GM13976 (cell line): Measurements from ENCODE around the gene PSTPIP1.
A peak's percentile ranks its signal among the peaks of the same experiment; 100 is the strongest.

Source experiments
- DNase-seq: peaks from one replicate; pipeline ENCODE4 v3.0.0; 2012; ENCODE audit warnings: low spot score
- in situ Hi-C: fragments of 300-500 bp; cut with MboI; formaldehyde crosslinking; loops from one replicate; pipeline ENCODE4 v1.12.0; 2022; ENCODE audit warnings: low sequenced_read_pairs, mixed read lengths, inconsistent platforms; ENCODE audit not compliant: unreplicated experiment
- TF ChIP-seq, protein P1 (sequence below): IDR thresholded peaks from 2 replicates; pipeline ENCODE4 v1.5.1; 2012; ENCODE audit warnings: borderline replicate concordance, mild to moderate bottlenecking; ENCODE audit not compliant: insufficient read depth; ENCODE audit errors: extremely low read depth, missing control alignments, control extremely low read depth

PSTPIP1 gene

DNA sequence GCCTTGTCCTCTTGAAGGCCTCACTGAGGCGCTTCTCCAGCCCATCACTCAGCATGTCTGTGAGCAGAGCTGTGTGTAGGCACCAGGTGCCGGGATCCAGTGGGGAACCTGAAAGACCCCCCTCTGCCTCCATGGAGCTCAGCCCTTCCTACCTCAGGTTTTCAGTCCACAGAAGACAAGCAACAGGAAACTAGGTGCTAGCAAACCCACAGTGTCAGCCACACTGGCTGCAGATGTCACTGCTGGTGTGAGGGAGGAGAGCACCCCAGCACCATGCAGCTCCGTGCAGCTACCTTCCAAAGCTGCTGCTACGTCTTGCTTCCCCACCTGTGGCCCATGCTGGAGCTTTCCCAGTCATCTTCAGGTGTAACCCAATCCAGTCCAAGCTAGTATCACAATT is 17.9 kb downstream of the PSTPIP1 start:
- TF ChIP-seq, protein P1, sequence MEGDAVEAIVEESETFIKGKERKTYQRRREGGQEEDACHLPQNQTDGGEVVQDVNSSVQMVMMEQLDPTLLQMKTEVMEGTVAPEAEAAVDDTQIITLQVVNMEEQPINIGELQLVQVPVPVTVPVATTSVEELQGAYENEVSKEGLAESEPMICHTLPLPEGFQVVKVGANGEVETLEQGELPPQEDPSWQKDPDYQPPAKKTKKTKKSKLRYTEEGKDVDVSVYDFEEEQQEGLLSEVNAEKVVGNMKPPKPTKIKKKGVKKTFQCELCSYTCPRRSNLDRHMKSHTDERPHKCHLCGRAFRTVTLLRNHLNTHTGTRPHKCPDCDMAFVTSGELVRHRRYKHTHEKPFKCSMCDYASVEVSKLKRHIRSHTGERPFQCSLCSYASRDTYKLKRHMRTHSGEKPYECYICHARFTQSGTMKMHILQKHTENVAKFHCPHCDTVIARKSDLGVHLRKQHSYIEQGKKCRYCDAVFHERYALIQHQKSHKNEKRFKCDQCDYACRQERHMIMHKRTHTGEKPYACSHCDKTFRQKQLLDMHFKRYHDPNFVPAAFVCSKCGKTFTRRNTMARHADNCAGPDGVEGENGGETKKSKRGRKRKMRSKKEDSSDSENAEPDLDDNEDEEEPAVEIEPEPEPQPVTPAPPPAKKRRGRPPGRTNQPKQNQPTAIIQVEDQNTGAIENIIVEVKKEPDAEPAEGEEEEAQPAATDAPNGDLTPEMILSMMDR: no peak
- in situ Hi-C loops: no loop called here
- no peak for DNase-seq

DNA sequence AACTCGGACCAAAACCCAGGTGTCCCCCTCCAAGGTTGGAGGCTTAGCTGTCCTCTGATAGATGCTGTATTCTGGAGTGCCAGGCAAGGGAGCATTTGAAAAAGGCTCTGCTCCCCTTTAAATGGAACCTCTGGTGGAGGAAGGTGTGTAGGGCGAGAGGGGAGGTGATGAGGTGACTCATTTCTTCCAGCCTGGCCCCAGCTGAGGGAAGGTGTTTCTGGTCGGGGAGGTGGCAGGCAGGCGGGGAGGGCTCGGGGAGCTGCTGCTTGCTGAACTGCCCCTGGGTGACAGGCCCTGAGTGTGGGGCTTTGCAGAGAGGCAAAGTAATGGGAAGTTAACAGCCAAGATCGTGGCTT is 18.8 kb downstream of the PSTPIP1 start:
- TF ChIP-seq, protein P1: no peak
- in situ Hi-C loops: no loop called here
- DNase-seq: peak; percentile 88

DNA sequence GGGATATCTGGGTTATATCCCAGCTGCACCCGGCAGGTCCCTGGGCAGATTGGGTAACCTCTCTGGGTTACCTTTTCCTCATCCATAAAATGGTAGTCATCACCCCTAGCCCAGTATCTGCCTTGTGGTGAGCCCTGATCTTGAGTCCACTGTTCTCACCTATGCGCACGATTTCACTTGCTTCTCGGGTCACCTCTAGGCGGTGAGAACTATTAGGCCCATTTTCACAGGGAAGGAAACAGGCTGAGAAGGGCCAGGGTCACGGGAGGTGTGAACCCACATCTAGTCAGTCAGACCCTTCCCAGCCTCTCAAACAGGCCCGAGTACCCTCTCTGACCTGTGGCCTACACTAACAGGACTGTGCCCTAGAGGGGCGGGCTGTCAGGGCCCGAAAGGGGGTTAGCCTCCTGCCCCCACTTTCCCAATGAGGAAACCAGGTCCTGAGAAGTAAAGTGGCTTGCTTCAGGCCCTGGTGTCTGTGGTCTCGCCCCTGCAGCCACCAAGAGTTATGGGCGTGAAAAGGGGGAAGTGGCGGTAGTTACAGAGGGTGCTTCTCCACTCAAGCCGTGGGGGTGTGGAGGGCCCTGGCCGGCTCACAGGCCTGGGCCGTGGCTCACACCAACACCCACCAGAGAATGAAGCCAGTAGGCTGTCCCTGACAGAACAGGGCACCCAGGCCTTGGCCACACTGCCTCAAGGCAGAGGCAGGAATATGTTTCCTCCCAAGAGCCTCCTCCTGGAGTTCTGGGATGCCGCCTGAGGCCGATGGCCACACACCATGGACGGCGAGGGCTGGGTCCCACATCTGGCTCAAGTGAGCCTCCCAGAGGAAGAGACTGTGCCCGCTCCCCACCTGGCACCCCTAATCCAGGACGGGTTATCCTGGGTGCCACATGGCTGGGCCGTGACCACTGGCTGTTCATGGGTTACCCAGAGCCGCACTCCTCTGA is 19.5 kb downstream of the PSTPIP1 start:
- in situ Hi-C loops: no loop called here
- peak; percentile 82 for DNase-seq
- TF ChIP-seq, protein P1: no peak

DNA sequence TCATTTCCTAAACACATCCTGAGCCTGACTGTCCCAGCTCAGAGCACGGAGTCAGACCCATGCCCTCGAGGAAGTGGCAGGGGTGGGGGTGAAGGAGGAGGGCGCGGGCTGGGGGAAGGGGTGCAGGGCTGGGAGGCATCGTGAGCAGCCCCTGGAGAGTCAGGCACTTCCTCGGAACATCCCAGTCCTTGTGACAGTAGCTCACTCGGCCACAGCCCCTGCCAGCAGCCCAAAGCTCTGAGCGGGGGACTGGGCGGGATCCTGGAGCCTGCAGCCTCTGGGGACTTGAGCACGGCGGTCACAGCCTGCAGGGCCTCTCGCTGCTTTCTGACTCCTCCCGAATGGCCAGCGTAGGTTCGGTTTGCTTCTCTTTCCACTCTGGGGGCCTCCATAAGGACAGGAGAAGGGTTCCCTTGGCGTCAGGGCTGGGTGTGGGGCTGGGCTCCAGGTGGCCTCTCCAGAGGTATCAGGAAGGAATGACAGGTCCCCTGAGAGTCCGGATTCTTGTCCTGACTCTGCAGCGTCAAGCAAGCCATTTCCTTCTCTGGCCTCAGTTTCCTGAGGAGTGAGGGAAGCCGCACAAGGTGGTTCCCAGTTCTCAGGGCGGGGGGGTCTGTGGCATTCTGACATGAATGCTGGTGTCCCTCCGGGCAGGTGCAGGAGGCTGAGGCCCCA is 20.9 kb downstream of the PSTPIP1 start:
- DNase-seq: no peak
- TF ChIP-seq, protein P1: no peak
- in situ Hi-C loops: no loop called here

DNA sequence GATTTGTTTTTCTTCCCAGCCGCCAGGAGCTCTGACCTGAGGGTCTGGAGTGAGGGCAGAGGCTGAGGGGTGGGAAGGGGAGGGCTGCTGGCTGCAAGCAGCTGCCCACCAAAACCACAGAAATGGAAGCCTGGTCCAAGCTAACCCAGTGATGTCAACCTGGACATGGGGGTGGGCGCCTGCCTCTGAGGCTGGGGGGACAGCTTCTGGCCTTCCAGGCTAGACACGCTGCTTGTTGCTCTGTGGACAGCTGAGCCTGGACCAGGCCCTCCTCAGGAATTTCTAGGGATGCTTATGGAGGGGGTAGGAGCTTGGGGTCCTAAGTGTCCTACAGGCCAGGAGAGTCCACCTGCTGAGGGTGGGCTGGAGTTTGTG is 21.4 kb downstream of the PSTPIP1 start:
- TF ChIP-seq, protein P1: no peak
- in situ Hi-C loops: no loop called here
- no peak for DNase-seq

DNA sequence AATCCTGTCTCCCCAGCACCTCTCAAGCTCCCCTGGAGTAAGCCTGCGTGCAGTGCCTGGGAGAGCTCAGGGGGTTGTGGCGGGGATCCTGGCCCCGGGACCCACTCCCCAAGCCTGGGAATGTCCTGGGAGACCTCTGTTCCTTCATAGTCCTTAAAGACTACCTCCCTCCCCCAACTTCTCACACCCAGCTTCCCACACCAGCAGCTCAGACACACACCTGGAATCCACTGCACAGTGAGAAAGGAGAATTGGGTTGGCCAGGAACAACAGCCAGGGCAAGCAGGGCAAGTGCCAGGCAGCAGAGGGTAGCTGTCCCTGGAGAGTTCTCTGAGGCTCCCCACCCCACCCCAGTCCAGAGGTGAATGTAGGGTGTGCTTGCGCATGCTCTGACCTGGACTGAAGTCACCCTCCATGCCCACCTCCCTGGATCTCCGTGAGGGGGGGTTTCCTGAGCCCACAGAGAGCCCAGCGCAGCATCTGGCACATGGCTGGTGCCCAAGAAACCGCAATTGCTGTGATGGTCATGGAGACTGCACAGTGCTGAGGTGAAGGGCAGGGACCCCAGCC is 22.2 kb downstream of the PSTPIP1 start:
- TF ChIP-seq, protein P1: no peak
- no peak for DNase-seq
- in situ Hi-C loops: no loop called here
